GM19238 (cell line): Measurements from ENCODE around the gene MAP7D1.
"Not testable (repeated sequence)": the region's sequence is repeated elsewhere in the genome, so short reads cannot be mapped to it uniquely, and the experiment has no call there.

Source experiments
- DNase-seq: peaks from one replicate; pipeline ENCODE4 v3.0.0; 2011; ENCODE audit warnings: low spot score; ENCODE audit not compliant: insufficient read length

The MAP7D1 gene

GRCh38 chr1:36151134-36151844 is 4.7 kb upstream of the MAP7D1 start:
- DNase-seq: no peak

GRCh38 chr1:36151845-36152203 is 4.1 kb upstream of the MAP7D1 start:
- DNase-seq: no peak

GRCh38 chr1:36153476-36153875 is 2.5 kb upstream of the MAP7D1 start:
- DNase-seq: no peak

GRCh38 chr1:36154335-36154734 is 1.6 kb upstream of the MAP7D1 start:
- no peak for DNase-seq

- DNase-seq: no peak
Measured at GRCh38 chr1:36154765-36155407, 1.1 kb upstream of the MAP7D1 start.

- DNase-seq: peak; percentile 53
Measured at GRCh38 chr1:36156329-36157114, 562 bp downstream of the MAP7D1 start.

- no peak for DNase-seq
Measured at GRCh38 chr1:36157115-36157903, 1.3 kb downstream of the MAP7D1 start.

- no peak for DNase-seq
Measured at GRCh38 chr1:36157973-36158826, 2.2 kb downstream of the MAP7D1 start.

- DNase-seq: not testable (repeated sequence)
Measured at GRCh38 chr1:36158827-36159252, 2.9 kb downstream of the MAP7D1 start.

- DNase-seq: no peak
Measured at GRCh38 chr1:36159614-36160387, 3.8 kb downstream of the MAP7D1 start.

- no peak for DNase-seq
Measured at GRCh38 chr1:36160388-36160948, 4.5 kb downstream of the MAP7D1 start.

- DNase-seq: peak; percentile 67
Measured at GRCh38 chr1:36160949-36161485, 5.1 kb downstream of the MAP7D1 start.

GRCh38 chr1:36161641-36162531 is 5.9 kb downstream of the MAP7D1 start:
- peak; percentile 44 for DNase-seq

- DNase-seq: no peak
Measured at GRCh38 chr1:36162680-36163239, 6.8 kb downstream of the MAP7D1 start.

GRCh38 chr1:36163426-36163825 is 7.5 kb downstream of the MAP7D1 start:
- no peak for DNase-seq

GRCh38 chr1:36164361-36164760 is 8.4 kb downstream of the MAP7D1 start:
- DNase-seq: no peak

- DNase-seq: no peak
Measured at GRCh38 chr1:36165145-36165544, 9.2 kb downstream of the MAP7D1 start.

- no peak for DNase-seq
Measured at GRCh38 chr1:36166136-36166535, 10.2 kb downstream of the MAP7D1 start.
